HG03060 (cell line): ENCODE measurements around the gene ZFAND6.
A peak's percentile ranks its signal among the peaks of the same experiment; 100 is the strongest.
"Not testable (repeated sequence)": the region's sequence is repeated elsewhere in the genome, so short reads cannot be mapped to it uniquely, and the experiment has no call there.

Source experiments
- ATAC-seq: cut with Tn5 transposase; IDR thresholded peaks from one replicate; pipeline ENCODE4 v1.9.1; 2021; ENCODE audit warnings: low read depth, moderate number of reproducible peaks; ENCODE audit not compliant: unreplicated experiment

Gene ZFAND6

DNA sequence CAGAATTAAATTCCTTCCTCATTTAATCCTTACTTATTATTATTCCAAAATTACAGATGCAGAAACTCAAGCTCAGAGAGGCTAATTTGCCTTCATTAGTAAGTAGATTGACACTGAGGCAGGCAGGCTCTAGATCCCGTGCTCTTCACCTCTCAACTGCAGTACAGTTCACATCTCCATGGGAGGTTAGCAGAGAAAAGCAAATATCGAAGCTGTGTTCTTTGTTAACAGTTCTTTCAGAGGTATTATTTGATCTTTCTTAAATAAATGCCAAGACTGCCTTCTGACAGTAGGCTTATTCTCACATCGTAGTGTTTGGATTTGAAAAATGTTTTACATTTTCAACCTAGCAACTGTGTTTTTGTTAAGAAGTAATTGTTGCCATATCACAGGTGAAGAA lies 77.4 kb downstream of the ZFAND6 start:
- no peak for ATAC-seq

GRCh38 chr15:80138961-80139360 lies 79.5 kb downstream of the ZFAND6 start:
- ATAC-seq: no peak

- ATAC-seq: no peak
Observed at GRCh38 chr15:80140909-80141308, 81.4 kb downstream of the ZFAND6 start.

- ATAC-seq: no peak
Observed at GRCh38 chr15:80141916-80142598, 82.6 kb downstream of the ZFAND6 start.

DNA sequence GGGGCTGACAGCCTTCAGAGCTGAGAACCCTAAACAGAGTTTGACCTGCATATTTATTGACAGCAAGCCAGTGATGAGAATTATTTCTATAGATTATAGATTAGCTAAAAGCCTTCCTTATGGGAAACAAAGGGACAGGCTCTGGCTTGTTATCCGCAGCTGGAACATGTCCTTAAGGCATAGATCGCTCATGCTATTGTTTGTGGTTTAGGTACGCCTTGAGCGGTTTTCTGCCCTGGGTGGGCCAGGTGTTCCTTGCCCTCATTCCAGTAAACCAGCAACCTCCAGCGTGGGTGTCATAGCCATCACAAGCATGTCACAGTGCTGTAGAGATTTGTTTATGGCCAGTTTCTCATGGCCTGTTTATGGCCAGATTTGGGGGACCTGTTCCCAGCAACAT lies 83.2 kb downstream of the ZFAND6 start:
- no peak for ATAC-seq

- ATAC-seq: no peak
Observed at GRCh38 chr15:80151148-80151547, 91.7 kb downstream of the ZFAND6 start.

GRCh38 chr15:80151576-80151975 lies 92.1 kb downstream of the ZFAND6 start:
- no peak for ATAC-seq

DNA sequence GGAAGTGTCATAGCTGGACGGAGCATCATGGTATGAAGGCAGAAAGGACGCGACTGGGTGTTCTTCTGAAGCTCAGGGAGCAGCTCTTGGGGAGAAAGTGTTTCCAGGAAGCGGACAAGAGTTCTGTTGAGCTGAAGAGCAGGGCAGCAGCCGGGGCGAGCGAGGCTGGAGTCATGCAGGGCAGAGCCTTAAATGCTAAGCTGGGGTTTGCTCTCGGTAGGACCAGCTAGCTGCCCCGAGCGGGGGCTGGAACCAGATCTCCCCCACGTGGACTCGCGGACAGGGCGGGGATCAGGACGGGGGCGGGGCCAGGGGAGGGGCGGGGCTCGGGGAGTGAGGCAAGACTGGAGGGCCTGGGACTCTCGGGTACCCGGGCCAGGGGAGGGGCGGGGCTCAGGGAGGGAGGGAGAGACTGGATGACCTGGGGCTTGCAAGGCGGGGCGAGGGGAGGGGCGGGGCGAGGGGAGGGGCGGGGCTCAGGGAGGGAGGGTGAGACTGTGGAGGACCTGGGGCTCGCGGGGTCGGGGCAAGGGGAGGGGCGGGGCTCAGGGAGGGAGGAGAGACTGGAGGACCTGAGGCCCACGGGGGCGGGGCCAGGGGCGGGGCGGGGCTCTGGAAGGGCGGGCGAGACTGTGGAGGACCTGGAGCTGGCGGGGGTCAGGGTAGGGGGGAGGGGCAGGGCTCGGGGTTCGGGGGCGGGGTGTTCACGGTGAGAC lies 92.9 kb downstream of the ZFAND6 start:
- ATAC-seq: no peak

- no peak for ATAC-seq
Observed at GRCh38 chr15:80152896-80153876, 93.7 kb downstream of the ZFAND6 start, which contains the start of gene FAH. Gene FAH (plus strand): TSS chr15:80152999. CDS start chr15:80153055, 56 bp downstream.

- no peak for ATAC-seq
Observed at GRCh38 chr15:80153900-80154299, 94.4 kb downstream of the ZFAND6 start.

DNA sequence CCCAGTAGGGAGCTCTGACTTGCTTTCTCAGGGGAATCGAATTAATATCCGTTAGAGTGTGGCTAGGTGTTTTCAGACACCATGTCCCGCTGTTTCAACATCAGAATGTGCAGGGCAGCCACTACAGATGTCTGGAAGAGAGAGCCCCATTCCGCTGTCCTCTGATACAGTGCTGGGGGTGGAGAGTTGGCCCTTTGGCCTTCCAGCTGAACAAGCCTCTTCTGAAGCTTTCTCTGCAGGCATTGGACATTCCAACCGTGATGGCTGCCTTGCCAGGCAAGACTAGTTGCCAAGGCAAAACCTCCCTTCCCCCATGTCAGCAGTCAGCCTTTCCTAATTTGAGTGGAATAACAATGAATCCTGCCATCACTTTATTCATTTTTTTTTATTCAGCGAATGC lies 94.9 kb downstream of the ZFAND6 start:
- ATAC-seq: no peak

- no peak for ATAC-seq
Observed at GRCh38 chr15:80155001-80155377, 95.5 kb downstream of the ZFAND6 start.

DNA sequence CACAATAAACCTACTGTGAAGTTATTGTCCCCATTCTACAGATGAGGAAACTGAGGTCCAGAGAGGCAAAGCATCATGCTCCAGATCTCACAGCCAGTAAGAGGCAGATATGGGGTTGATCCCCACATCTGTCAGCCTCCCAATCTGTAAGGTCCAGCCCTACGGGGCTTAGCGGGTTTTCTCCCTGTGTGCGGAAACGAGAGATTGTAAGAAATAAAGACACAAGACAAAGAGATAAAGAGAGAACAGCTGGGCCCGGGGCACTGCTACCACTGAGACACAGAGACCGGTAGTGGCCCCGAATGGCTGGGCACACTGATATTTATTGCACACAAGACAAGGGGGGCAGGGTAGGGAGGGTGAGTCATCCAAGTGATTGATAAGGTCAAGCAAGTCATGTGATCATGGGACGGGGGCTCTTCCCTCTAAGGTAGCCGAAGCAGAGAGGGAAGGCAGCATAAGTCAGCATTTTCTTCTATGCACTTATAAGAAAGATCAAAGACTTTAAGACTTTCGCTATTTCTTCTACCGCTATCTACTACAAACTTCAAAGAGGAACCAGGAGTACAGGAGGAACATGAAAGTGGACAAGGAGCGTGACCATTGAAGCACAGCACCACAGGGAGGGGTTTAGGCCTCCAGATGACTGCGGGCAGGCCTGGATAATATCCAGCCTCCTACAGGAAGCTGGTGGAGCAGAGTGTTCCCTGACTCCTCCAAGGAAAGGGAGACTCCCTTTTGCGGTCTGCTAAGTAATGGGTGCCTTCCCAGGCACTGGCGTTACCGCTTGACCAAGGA lies 96.1 kb downstream of the ZFAND6 start:
- not testable (repeated sequence) for ATAC-seq

- ATAC-seq: no peak
Observed at GRCh38 chr15:80156176-80156720, 96.8 kb downstream of the ZFAND6 start.

DNA sequence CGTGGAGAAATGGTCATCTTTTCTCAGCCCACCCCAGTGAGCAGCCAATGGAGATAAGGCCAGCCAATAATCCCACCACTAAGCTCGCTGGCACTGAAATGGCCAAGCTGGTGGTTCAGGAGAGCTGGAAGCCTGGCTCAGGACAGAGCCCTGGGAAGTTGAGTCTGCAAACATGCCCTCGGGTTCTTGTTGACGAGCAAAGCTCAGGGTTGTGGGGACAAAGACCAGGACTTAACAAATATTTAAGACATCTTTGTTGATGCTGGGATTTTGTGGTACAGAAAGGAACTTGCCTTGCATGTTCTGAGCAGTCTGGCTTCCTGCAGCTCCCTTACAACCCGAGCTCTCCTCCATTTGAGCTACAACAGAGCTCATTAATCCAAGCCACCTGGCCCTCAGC lies 97.7 kb downstream of the ZFAND6 start:
- no peak for ATAC-seq

DNA sequence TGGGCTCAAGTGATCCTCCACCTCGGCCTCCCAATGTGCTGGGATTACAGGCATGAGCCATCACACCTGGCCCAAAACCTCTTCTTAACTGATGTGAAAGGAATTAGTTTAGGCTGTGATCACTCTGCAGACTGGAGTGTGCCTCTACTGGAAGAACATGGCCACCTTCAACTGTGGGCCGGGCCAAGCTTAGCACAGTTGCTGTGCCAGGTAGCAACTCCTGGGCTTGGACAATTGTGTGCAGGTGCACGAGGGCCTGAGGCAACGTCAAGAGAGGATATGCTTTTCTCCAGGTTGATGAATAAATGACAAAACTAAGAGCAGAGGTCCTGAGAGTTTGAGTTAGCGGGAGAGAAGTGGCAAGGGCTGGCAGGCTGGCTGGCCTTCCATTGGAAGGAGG lies 99.8 kb downstream of the ZFAND6 start:
- ATAC-seq: no peak

- no peak for ATAC-seq
Observed at GRCh38 chr15:80159811-80160569, 100.5 kb downstream of the ZFAND6 start.

GRCh38 chr15:80160570-80161156 lies 101.2 kb downstream of the ZFAND6 start:
- peak; percentile 52 for ATAC-seq
